Endothelial cell of umbilical vein (primary cell): Measurements from ENCODE around the gene ZEB1. TPM values are rescaled to one million over a fixed set of nuclear protein-coding genes. Genes with fewer than 3 reads are reported as not detected.

ENCODE experiments used
- BruUV-seq: library from RNA; stranded (reverse); fragments of 400-500 nt; replicated peaks from 2 replicates; lab custom pipeline; 2021; lab: Mats Ljungman, UMichigan
- CTCF ChIA-PET: fragments of 300-600, 350-600 bp; sonication (Branson Sonifier 250); formaldehyde crosslinking; loops from one replicate; lab custom pipeline; 2021; ENCODE audit warnings: antibody characterized with exemption, inconsistent platforms; lab: Charles Lee
- POLR2A ChIA-PET: fragments of 300-600, 350-600 bp; sonication (Branson Sonifier 250); formaldehyde crosslinking; loops from one replicate; lab custom pipeline; 2021; ENCODE audit warnings: antibody characterized with exemption, inconsistent platforms; lab: Charles Lee
- DNase-seq: peaks from one replicate; pipeline ENCODE4 v3.0.0-alpha.2; 2011; ENCODE audit warnings: low read depth, low spot score
- FAIRE-seq: peaks from 2 replicates; lab custom pipeline; 2011; peaks lifted over from hg19 to GRCh38; lab: Jason Lieb, UNC
- H2AFZ ChIP-seq: 2 replicates; pipeline ENCODE4 v1.6.0; 2012; ENCODE audit warnings: low read depth, low read length, control low read depth, inconsistent platforms
- H3K27ac ChIP-seq: 2 replicates; pipeline ENCODE4 v1.5.1; 2011; ENCODE audit warnings: low read depth, mild to moderate bottlenecking, control low read depth, low read length, moderate library complexity; ENCODE audit not compliant: insufficient read depth
- H3K27me3 ChIP-seq, 2 experiments: 2 replicates each; pipeline versions ENCODE4 v1.6.0 to v1.6.1; 2011; ENCODE audit warnings: low read length in 2 of 2, mixed read lengths in 1 of 2; ENCODE audit not compliant: control insufficient read depth in 2 of 2, insufficient read depth in 2 of 2
- H3K36me3 ChIP-seq, 2 experiments: 2 replicates in 1 of 2; 3 replicates in 1 of 2; pipeline ENCODE4 v1.5.1; 2011; ENCODE audit warnings: low read length in 2 of 2, mild to moderate bottlenecking in 1 of 2, moderate library complexity in 1 of 2; ENCODE audit not compliant: control insufficient read depth in 2 of 2, insufficient read depth in 2 of 2; ENCODE audit errors: extremely low read depth in 1 of 2
- H3K4me1 ChIP-seq: 3 replicates; pipeline ENCODE4 v1.5.1; 2011; ENCODE audit warnings: mild to moderate bottlenecking, low read length; ENCODE audit not compliant: control insufficient read depth, insufficient read depth; ENCODE audit errors: extremely low read depth
- H3K4me2 ChIP-seq: 2 replicates; pipeline ENCODE4 v1.6.1; 2011; ENCODE audit warnings: low read length, control low read depth, mixed read lengths; ENCODE audit not compliant: insufficient read depth
- H3K4me3 ChIP-seq, 3 experiments: fragments of 200-600 bp in 1 of 3; sonication (generic), shearing (Covaris generic) in 1 of 3; replicated peaks in 1 of 3; 2 replicates each; pipeline ENCODE4 v1.5.1; 2011 to 2016; ENCODE audit warnings: control low read depth in 3 of 3, low read length in 3 of 3, mild to moderate bottlenecking in 2 of 3, inconsistent platforms in 1 of 3, low read depth in 1 of 3, moderate library complexity in 1 of 3; ENCODE audit not compliant: insufficient read depth in 1 of 3
- H3K79me2 ChIP-seq: 2 replicates; pipeline ENCODE4 v1.6.0; 2012; ENCODE audit warnings: low read length, inconsistent platforms; ENCODE audit not compliant: control insufficient read depth, insufficient read depth
- H3K9ac ChIP-seq: replicated peaks from 2 replicates; pipeline ENCODE3; 2011; ENCODE audit warnings: low read length, control low read depth; ENCODE audit not compliant: insufficient read depth; ENCODE audit errors: extremely low read depth
- H3K9me1 ChIP-seq: replicated peaks from 3 replicates; pipeline ENCODE4 v1.6.0; 2011; ENCODE audit warnings: mild to moderate bottlenecking, low read length; ENCODE audit not compliant: control insufficient read depth, insufficient read depth; ENCODE audit errors: extremely low read depth
- H3K9me3 ChIP-seq: replicated peaks from 2 replicates; pipeline ENCODE4 v1.5.1; 2012; ENCODE audit warnings: low read length, inconsistent platforms; ENCODE audit not compliant: control insufficient read depth, insufficient read depth
- H4K20me1 ChIP-seq: replicated peaks from 2 replicates; pipeline ENCODE3; 2011; ENCODE audit warnings: mild to moderate bottlenecking, low read length; ENCODE audit not compliant: control insufficient read depth, insufficient read depth; ENCODE audit errors: extremely low read depth
- EZH2 ChIP-seq: IDR thresholded peaks from 2 replicates; pipeline ENCODE4 v1.6.1; 2012; ENCODE audit warnings: borderline replicate concordance, low read depth, mild to moderate bottlenecking, moderate library complexity, low read length, inconsistent platforms; ENCODE audit not compliant: severe bottlenecking
- FOS ChIP-seq: IDR thresholded peaks from 2 replicates; pipeline ENCODE4 v1.6.1; 2011; ENCODE audit warnings: mild to moderate bottlenecking, low read length, moderate library complexity, borderline replicate concordance; ENCODE audit not compliant: insufficient read depth
- dilution Hi-C: fragments of 300-500 bp; cut with MboI; formaldehyde crosslinking; loops from one replicate; pipeline ENCODE4 v1.15.0; 2019; ENCODE audit warnings: low sequenced_read_pairs; ENCODE audit not compliant: extremely low pct_ligation_motif_present
- intact Hi-C: fragments of 100-400 bp; cut with micrococcal nuclease; formaldehyde crosslinking; loops from one replicate; pipeline ENCODE4 v1.10.0; 2022
- polyA plus RNA-seq, 4 experiments: library from polyadenylated mRNA; depleted of rRNA in 3 of 4; stranded (reverse) in 3 of 4; unstranded in 1 of 4; fragments of >200 nt; gene quantifications; 2 replicates each; pipeline versions ENCODE4 v1.2.1 to v1.2.3, GENCODE V29; 2011 to 2012; ENCODE audit warnings: missing spikeins in 1 of 4
- total RNA-seq: library from RNA; stranded (reverse); gene quantifications from 2 replicates; pipeline ENCODE4 v1.2.3, GENCODE V29; 2021
- TF ChIP-seq, protein P1 (sequence below): IDR thresholded peaks from 2 replicates; pipeline ENCODE4 v1.6.1; 2011; ENCODE audit not compliant: insufficient read depth, insufficient read length
- TF ChIP-seq, protein P2 (sequence below), 2 donors: IDR thresholded peaks; 1 replicate in 1 of 2; 2 replicates in 1 of 2; pipeline ENCODE4 v1.5.1; 2011; ENCODE audit warnings: low read length in 2 of 2, mild to moderate bottlenecking in 2 of 2, moderate library complexity in 2 of 2, control low read depth in 1 of 2, inconsistent platforms in 1 of 2, low read depth in 1 of 2; ENCODE audit not compliant: insufficient read depth in 1 of 2; ENCODE audit errors: extremely low read depth in 1 of 2

ZEB1 gene
- total and polyA plus RNA-seq, 2 donors (not counting 3 experiments of a cell fraction or from before 2014, with no cell fraction given), result 19.8 to 130 TPM

DNA sequence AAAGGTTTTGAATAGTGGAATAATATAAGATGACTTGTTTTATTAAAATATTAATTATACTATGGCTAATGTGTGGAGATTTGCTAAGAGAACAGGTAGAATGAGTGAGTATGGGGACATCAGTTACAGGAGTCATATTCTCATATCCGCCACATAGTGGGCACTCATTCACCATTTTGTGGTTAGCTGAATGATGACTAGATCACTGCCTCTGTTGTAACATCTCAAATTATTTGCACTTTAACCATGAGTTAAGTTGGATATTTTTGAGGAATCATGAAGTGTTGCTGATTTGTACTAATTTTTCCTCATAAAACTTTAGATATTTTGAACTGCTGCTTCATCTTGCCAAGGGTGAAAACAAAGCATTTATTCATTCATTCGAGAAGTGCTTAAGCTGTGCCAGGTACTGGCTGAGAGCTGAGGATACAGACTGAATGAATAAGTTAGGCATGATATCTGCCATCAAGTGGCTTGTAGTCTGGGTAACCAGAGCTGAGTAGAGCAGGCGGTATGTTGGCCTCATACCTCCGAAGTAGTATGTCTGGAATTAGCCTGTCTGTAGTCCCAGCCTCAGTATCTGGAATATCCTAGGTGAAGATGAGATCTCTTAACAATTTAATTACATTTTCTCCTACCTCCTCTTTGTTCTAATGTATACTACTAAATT, 100.5 kb downstream of the ZEB1 start:
- Histone ChIP-seq H3K4me1 (peaks cover 14% of the 10 kb centered on the region), H3K9ac (no peak overlapping the region), H2AFZ (no peak overlapping the region), H3K9me1 (no peaks in the 10 kb centered on the region), H3K4me3 (no peak overlapping the region), H3K27me3 (no peaks in the 10 kb centered on the region), H3K36me3 (peaks cover 0 to 3% of the 10 kb centered on the region in 2 experiments), H3K4me2 (no peak overlapping the region), H4K20me1 (peaks cover 10% of the 10 kb centered on the region), H3K9me3 (no peaks in the 10 kb centered on the region), H3K79me2 (peaks cover 99% of the 10 kb centered on the region), H3K27ac (no peak overlapping the region)
- no peak for FAIRE-seq
- BruUV-seq, result no TSS peak
- ChIA-PET POLR2A (no interaction called here), CTCF (no interaction called here)
- intact Hi-C loops, result no loop called here
- DNase-seq, result no peak
- TF ChIP-seq, protein P1, sequence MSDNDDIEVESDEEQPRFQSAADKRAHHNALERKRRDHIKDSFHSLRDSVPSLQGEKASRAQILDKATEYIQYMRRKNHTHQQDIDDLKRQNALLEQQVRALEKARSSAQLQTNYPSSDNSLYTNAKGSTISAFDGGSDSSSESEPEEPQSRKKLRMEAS, result no peak
- TF ChIP-seq EZH2 (no peak), FOS (no peak)
- TF ChIP-seq, protein P2, sequence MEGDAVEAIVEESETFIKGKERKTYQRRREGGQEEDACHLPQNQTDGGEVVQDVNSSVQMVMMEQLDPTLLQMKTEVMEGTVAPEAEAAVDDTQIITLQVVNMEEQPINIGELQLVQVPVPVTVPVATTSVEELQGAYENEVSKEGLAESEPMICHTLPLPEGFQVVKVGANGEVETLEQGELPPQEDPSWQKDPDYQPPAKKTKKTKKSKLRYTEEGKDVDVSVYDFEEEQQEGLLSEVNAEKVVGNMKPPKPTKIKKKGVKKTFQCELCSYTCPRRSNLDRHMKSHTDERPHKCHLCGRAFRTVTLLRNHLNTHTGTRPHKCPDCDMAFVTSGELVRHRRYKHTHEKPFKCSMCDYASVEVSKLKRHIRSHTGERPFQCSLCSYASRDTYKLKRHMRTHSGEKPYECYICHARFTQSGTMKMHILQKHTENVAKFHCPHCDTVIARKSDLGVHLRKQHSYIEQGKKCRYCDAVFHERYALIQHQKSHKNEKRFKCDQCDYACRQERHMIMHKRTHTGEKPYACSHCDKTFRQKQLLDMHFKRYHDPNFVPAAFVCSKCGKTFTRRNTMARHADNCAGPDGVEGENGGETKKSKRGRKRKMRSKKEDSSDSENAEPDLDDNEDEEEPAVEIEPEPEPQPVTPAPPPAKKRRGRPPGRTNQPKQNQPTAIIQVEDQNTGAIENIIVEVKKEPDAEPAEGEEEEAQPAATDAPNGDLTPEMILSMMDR (IDR thresholded peaks at IDR 0.05; ENCODE audit: extremely low read depth in 1 of 2, insufficient read depth in 1 of 2, low read depth in 1 of 2, low read length in 2 of 2), result no peak
- dilution Hi-C loops, result no loop called here
